Stimulated activated CD8-positive, alpha-beta memory T cell treated with anti-CD3 and anti-CD28 coated beads, Interleukin-4, amount 100 ng/mL, for 24 hours (primary cell): Measurements from ENCODE around the gene EIF5AL1.
"Not testable (repeated sequence)": the region's sequence is repeated elsewhere in the genome, so short reads cannot be mapped to it uniquely, and the experiment has no call there.

Experiments
- DNase-seq: peaks from one replicate; pipeline ENCODE4 v3.0.0-alpha.2; 2020; ENCODE audit warnings: low read depth

EIF5AL1 gene

DNA sequence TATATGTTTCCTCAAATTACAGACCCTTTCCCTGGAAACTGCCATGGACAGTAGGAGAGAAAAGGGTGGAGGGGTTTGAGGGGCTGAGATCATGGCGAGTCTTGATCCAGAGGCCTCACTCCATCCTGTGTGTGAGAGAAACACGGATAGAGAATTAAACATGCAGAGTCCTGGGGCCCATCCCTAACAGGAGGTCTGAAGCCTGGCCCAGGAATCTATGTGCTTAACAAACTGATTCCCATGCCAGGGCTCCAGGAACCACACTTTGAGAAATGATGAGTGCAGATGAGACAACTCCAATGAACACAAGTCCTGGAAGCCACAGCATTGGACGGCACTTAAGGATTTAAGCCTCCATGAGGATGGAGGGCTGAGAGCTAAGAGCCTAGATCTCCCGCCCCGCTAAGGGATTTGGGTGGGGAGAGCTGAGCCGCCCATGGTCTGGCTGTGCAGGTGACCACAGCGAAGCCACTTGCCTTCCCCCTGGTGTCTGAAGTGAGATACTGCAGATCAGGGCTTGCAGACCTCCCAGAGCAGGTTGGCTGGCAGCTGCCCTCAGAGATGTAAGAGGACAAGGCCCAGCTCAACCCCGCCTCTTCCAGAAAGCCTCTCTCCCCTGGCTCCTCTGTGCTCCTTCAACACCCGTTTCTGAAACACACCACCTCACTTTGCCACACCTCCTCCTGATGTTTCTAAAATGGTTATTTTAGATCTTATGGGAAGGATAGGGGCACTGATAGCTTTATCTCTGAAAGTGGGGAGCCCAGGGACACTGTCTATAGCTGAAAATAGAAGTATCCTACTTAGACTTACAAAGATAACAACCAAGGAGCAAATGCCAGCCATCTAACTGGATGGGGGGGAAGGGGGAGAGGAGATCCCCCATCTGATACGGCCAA lies 24.8 kb upstream of the EIF5AL1 start:
- peak; percentile 9 for DNase-seq

GRCh38 chr10:79488336-79488735 lies 24.0 kb upstream of the EIF5AL1 start:
- DNase-seq = no peak

GRCh38 chr10:79488870-79489269 lies 23.5 kb upstream of the EIF5AL1 start:
- no peak for DNase-seq

DNA sequence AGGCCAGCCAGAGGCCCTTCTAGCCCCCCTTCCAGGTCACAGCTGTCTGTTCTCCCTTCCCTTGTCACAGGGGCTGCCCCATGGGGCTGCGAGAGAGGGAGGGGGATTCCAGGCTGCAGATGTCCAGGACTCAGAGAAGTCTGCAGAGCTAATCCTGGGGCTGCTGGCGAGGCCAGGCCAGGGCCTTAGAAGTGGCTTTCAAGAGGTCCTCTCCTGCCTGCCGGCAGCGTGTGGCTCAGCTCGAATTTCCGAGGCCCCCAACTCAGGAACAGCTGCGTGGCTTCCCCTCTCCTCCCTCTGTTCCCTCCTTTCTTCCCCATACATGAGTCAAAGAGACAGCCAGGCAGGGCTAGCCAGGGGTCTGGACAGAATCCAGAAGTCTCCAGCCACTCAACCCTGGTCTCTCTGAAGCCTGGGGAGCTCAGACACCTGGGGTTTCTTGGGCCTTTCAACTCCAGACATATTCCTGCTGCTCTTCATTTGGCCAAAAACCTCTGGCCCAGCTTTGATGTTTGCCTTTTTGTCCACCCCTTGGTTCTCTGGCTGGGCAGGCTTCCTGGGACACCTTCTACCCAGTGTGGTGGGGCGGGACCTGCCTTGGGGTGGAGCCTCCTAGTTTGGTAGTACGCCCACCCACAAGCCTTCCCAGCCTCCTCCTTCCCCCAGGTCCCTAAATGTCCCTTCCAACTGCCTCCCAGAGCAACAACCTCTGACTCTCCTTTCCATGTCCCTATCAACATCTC lies 21.8 kb upstream of the EIF5AL1 start:
- DNase-seq = no peak

GRCh38 chr10:79491143-79491835 lies 21.0 kb upstream of the EIF5AL1 start:
- no peak for DNase-seq

GRCh38 chr10:79492256-79492655 lies 20.1 kb upstream of the EIF5AL1 start:
- DNase-seq = no peak

DNA sequence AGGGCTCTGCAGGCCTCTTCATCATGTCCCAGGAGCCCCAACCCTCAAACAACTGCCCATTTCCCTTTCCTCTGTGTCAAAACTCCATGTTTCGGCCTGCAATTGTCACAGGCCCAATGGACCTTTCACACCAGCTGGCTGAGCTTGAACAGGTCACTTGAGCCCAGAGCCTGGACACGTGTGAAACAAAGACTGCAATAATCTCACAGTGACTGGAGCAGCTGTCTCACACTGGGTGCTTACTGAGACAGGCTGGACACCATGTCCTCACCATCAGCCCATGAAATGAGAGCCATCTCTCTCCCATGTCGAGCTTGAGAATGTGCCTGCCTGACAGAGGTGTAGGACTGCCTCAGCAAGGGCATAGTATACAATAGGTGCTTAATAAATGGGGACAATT lies 19.5 kb upstream of the EIF5AL1 start:
- no peak for DNase-seq

DNA sequence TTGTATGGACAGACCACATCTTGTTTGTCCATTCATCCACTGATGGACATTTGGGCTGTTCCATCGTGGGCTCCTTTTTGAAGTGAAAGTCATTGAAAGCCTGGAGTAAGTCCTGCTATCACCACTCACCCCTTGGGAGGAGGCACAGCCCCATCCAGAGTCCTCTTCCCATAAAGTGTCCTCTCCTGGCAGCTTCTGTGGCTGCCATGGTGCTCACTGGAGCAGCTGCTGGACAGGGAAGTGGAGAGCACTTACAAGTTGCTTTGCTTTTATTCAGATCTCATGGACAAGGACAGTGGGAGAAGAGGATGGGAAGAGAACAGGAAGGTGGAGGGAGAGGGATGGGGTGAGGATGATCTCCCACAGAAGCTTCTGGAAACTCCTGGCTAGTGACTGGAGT lies 18.5 kb upstream of the EIF5AL1 start:
- DNase-seq = no peak

GRCh38 chr10:79494871-79495705 lies 17.2 kb upstream of the EIF5AL1 start:
- DNase-seq = no peak

GRCh38 chr10:79495791-79496190 lies 16.5 kb upstream of the EIF5AL1 start:
- DNase-seq = no peak

- no peak for DNase-seq
These were observed 15.4 kb upstream of the EIF5AL1 start for GRCh38 chr10:79496896-79497295.

DNA sequence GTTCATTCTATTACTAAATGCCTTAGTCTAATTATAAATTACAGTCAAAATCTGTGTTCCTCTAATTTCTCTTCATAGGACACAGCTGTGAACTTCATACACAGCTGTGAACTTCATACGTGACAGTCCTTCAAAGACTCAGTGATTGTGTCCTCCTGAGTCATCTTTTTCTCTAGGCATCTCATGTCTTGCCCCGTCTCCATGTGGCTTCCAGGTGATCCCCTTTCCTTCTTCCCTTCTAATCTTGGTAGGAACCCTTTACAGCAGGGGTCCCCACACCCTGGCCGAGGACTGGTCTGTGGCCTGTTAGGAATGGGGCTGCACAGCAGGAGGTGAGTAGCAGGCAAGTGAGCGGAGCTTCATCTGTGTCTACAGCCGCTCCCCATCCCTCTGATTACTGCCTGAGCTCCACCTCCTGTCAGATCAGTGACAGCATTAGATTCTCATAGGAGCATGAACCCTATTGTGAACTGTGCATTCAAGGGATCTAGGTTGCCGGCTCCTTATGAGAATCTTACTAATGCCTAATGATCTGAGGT lies 14.0 kb upstream of the EIF5AL1 start:
- DNase-seq = no peak

DNA sequence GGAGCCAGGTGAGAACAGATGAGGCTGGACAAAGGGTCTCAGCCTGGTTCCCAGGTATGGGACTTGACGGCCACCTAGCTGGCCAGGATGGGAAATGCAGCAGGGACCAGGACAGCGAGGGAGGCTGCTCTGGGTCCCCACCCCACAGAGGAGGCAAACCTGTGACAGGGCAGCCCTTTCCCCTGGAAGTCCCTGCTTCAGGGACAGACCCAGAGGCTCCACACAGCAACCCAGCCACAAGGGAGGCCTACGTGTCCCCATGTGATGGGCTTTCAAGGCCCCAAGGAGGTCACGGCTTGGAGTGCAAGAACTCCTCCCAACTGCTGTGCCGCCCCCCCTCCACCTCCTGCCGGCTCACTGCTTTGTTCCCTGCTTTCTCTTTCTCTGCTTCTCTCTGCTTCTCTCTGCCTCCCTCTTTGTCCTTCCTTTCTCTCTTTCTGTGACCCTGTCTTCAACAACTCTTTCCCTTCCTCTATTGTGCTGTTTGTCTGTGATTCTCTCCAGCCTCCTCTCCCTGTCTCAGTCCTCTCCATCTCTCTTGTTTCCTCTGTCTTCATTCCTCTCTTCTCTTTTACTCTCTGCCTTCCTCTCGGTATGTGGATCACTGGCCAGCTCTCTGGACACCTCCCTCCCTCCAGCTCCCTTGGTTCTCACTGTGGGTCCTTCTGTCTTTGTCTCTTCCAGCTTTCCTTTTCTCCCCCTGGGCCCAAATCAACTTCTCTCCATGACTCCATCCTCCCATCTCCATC lies 9.6 kb upstream of the EIF5AL1 start:
- DNase-seq = no peak

DNA sequence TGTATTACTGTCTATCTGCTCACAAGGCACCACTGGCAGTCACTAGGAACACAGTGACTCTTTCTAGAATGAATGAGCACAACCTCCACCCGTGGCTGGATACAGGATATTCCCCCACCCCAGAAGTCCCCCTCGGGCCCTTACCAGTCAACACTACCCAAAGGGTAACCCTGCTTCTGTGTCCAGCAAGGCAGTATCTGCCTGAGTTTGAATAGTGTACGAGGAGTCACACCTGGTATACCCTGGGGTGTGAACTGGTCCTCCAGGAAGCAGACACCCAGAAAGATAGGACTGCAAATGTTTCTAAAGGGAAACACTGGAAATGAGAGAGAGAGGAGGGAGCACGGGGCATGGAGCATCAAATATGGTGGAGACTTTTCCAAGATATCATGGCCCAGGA lies 8.5 kb upstream of the EIF5AL1 start:
- not testable (repeated sequence) for DNase-seq

- DNase-seq = not testable (repeated sequence)
These were observed 7.8 kb upstream of the EIF5AL1 start for GRCh38 chr10:79504483-79504882.

GRCh38 chr10:79505328-79505727 lies 7.0 kb upstream of the EIF5AL1 start:
- not testable (repeated sequence) for DNase-seq

- no peak for DNase-seq
These were observed 6.5 kb upstream of the EIF5AL1 start for GRCh38 chr10:79505829-79506228.

- no peak for DNase-seq
These were observed 4.7 kb upstream of the EIF5AL1 start for GRCh38 chr10:79507440-79508167.

DNA sequence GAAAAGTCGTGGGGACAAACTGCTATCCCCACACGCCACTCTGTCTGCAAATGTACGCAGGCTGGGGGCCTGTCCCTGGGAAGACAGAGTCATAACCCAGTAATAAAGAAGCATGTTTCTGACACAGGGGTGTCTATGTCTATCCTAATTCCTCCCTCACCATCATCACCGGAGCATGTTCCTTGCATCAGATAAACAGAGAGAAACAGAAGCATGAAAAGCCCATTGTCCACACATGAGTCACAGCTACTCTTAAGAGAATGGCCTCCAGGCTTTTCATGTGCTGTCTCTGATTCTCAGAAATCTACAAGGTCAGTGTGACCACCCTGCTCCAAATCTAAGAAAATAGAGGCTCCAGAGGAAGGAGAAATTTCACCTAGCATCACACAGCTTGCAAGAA lies 4.1 kb upstream of the EIF5AL1 start:
- not testable (repeated sequence) for DNase-seq
